ENCODE results near the gene PFN3.

The PFN3 gene

DNA sequence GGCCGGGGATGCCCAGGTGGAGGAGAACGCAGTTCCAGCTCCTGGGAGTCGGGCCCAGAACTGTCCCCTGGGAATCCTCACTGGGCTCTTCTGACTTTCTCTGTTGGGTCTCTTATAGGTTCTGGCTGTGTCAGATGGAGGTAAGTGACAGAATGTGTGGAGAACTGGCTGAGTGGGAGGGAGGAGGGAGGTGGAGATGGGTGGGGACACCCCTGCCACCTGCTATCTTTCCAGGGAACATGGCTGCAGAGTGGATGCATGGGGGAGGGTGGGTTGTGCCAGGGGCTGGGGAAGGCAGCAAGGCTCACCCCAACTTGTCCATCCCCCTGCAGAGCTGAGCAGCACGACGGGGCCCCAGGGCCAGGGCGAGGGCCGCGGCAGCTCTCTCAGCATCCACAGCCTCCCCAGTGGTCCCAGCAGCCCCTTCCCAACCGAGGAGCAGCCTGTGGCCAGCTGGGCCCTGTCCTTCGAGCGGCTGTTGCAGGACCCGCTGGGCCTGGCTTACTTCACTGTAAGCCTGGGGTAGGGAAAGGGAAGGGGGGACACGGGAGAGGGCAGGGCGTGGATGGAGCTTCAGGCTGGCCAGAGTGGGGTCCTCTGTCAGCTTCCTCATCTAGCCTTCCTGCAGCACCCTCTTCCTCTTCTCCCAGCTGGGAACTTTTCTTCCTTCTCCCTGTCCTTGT lies 34.5 kb downstream of the PFN3 start:
- H3K4me3 Mint-ChIP-seq = peak overlapping the region; percentile 86 to 91 (median 90)
- TF ChIP-seq, protein P1, sequence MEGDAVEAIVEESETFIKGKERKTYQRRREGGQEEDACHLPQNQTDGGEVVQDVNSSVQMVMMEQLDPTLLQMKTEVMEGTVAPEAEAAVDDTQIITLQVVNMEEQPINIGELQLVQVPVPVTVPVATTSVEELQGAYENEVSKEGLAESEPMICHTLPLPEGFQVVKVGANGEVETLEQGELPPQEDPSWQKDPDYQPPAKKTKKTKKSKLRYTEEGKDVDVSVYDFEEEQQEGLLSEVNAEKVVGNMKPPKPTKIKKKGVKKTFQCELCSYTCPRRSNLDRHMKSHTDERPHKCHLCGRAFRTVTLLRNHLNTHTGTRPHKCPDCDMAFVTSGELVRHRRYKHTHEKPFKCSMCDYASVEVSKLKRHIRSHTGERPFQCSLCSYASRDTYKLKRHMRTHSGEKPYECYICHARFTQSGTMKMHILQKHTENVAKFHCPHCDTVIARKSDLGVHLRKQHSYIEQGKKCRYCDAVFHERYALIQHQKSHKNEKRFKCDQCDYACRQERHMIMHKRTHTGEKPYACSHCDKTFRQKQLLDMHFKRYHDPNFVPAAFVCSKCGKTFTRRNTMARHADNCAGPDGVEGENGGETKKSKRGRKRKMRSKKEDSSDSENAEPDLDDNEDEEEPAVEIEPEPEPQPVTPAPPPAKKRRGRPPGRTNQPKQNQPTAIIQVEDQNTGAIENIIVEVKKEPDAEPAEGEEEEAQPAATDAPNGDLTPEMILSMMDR (IDR thresholded peaks at IDR 0.05; ENCODE audit: unreplicated experiment in 3 of 3) = no peak
- peaks cover 42% of the 10 kb centered on the region for H3K4me1 Mint-ChIP-seq
- peaks cover 6% of the 10 kb centered on the region for H3K27me3 Mint-ChIP-seq (ENCODE audit: low read depth)
- no peaks in the 10 kb centered on the region for H3K9me3 Mint-ChIP-seq
- peak overlapping the region; percentile 99 for H3K27ac Mint-ChIP-seq
- H3K36me3 Mint-ChIP-seq (ENCODE audit: low read depth) = no peaks in the 10 kb centered on the region

DNA sequence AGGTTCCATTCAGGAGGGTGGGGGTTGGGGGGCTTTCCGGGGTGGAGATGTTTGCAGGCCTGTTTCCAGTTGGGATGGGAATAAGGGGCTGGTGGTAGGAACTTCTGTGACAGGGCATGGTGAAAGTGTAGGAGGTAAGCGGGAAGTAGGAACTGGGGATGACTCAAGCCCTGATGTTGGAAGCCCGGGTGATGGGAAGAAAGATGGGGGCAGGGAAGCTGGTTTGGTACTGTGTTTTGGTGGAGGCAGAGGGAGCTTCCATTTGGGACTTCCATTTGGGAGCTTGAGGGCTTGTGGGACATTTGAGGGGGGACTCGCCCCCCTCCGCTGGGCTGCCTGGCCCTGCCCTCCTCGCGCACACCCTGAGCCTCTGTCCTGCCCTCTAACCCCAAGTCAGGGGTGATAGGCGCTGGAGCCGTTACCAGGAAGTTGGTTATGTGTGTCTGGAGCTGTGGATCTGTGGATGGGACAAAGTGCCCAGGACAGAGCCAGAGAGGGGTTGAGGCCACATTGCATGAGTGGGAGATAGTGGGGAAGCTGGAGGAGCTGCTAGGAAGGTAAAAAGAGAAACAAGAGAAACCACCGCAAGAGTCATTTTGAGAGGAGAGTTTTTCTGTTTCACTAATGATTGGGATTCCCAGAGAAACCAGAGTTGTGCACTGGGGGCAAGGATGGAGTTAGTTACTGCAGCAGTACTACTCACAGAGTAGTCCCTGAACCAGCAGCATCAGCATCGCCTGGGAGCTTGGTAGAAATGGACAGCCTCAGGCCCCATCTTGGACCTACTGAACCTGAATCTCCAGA lies 36.1 kb downstream of the PFN3 start:
- Mint-ChIP-seq H3K9me3 (no peaks in the 10 kb centered on the region), H3K27me3 (ENCODE audit: low read depth) (peaks cover 6% of the 10 kb centered on the region), H3K27ac (peak overlapping the region; percentile 19 to 81 (median 77)), H3K4me1 (peaks cover 32% of the 10 kb centered on the region), H3K36me3 (ENCODE audit: low read depth) (no peaks in the 10 kb centered on the region), H3K4me3 (peak overlapping the region; percentile 24 to 49 (median 43))
- TF ChIP-seq, protein P1 (IDR thresholded peaks at IDR 0.05; ENCODE audit: unreplicated experiment in 3 of 3) = no peak

DNA sequence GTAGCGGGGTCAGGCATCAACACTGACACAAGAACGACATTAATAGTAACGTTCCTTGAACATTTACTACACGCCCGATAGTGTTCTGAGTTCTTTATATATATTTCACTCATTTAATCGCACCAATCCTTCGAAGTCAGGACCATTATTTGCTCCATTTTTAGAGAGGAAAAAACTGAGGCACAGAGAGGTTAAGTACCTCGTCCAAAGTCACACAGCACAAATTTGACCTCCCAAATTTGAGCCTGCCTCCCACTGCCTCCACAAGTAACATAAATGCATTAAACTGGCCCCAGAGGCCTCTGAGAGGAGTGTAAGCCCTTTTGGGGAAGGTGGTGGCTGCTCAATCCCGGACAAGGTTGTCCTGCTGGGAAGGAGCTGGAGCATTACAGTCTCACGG lies 36.9 kb downstream of the PFN3 start:
- H3K9me3 Mint-ChIP-seq = no peaks in the 10 kb centered on the region
- H3K27me3 Mint-ChIP-seq (ENCODE audit: low read depth) = peaks cover 6% of the 10 kb centered on the region
- peak overlapping the region; percentile 48 to 78 (median 64) for H3K4me3 Mint-ChIP-seq
- peak overlapping the region in 2 of 3 experiments; percentile 86 to 92 for H3K27ac Mint-ChIP-seq
- H3K4me1 Mint-ChIP-seq = peaks cover 25% of the 10 kb centered on the region
- H3K36me3 Mint-ChIP-seq (ENCODE audit: low read depth) = no peaks in the 10 kb centered on the region
- TF ChIP-seq, protein P1 (IDR thresholded peaks at IDR 0.05; ENCODE audit: unreplicated experiment in 3 of 3) = no peak

DNA sequence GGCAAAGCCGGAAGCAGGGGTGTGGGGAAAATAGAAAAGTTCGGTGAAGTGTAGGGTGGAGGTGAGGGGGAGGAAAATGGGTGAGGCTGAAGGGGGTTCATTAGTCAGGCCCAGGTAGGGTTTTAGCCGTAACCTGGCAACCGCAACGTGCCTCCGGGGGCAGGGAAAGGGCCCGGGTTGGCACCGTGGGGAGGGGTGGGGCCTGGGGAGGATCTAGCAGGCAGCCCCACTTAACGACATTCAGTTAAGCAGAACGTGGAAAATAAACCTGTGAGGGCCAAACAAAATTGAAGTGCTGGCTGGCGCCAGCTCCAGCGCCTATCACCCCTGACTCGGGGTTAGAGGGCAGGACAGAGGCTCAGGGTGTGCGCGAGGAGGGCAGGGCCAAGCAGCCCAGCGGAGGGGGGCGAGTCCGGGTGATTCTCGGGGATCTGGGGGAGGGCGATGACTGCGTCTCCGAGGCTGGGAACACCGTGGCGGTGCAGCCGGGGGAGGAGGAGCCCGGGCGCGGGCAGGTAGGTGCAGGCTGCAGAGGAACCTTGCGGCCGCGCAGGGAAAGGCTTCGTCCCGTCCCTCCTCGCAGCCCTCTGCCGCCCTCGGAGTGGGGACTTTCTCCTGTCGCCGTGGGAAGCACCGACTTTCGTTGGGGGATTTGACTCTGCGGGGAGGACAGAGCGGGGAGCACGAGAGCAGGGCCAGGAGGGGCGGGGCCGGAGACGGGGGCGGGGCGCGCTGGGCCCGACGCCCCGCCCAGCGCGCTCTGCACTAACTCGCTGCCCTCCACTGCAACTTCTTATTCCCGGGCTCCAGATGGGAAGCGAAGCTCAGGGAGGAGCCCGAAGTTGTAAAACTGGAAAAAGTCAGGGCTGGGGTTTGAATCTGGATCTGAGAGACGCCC lies 37.6 kb downstream of the PFN3 start:
- peaks cover 19% of the 10 kb centered on the region for H3K4me1 Mint-ChIP-seq
- H3K9me3 Mint-ChIP-seq = no peaks in the 10 kb centered on the region
- H3K4me3 Mint-ChIP-seq = peak overlapping the region; percentile 72 to 78 (median 78)
- TF ChIP-seq, protein P1 (IDR thresholded peaks at IDR 0.05; ENCODE audit: unreplicated experiment in 3 of 3) = no peak
- H3K27ac Mint-ChIP-seq = peak overlapping the region; percentile 62 to 92 (median 86)
- no peaks in the 10 kb centered on the region for H3K36me3 Mint-ChIP-seq (ENCODE audit: low read depth)
- H3K27me3 Mint-ChIP-seq (ENCODE audit: low read depth) = peaks cover 6% of the 10 kb centered on the region

DNA sequence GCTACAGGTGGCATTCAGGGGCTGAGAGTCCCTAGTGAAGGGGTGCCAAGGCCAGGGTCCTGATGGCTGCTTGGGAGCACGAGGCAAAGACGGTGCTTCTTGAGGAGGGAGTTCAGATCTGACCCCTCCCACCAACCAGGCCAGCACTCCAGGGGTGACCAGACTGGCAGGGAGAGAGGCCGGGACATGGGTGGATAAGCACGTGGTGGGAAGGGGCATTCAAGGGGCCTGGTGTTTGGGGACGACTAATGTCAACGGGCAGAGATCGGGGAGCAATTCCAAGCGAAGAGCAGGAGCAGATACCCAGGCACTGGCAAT lies 38.2 kb downstream of the PFN3 start:
- peak overlapping the region; percentile 62 to 92 (median 86) for H3K27ac Mint-ChIP-seq
- peaks cover 19% of the 10 kb centered on the region for H3K4me1 Mint-ChIP-seq
- H3K27me3 Mint-ChIP-seq (ENCODE audit: low read depth) = peaks cover 11% of the 10 kb centered on the region
- peak overlapping the region; percentile 71 to 78 (median 72) for H3K4me3 Mint-ChIP-seq
- H3K36me3 Mint-ChIP-seq (ENCODE audit: low read depth) = no peaks in the 10 kb centered on the region
- H3K9me3 Mint-ChIP-seq = no peaks in the 10 kb centered on the region
- TF ChIP-seq, protein P1 (IDR thresholded peaks at IDR 0.05; ENCODE audit: unreplicated experiment in 3 of 3) = no peak

Data from nephron (organoid).